Putamen (tissue), 1 donor: ENCODE results near the gene IFT20.
"Not testable (repeated sequence)": the region's sequence is repeated elsewhere in the genome, so short reads cannot be mapped to it uniquely, and the experiment has no call there.

Experiments
- DNase-seq: peaks from one replicate; pipeline ENCODE4 v3.0.0-alpha.2; 2016; ENCODE audit warnings: low spot score

IFT20 gene

GRCh38 chr17:28363776-28364650 is 28.7 kb upstream of the IFT20 start:
- DNase-seq = no peak

- DNase-seq = no peak
Measured at GRCh38 chr17:28363186-28363585, 27.9 kb upstream of the IFT20 start.

GRCh38 chr17:28357901-28358197 is 22.6 kb upstream of the IFT20 start:
- no peak for DNase-seq

GRCh38 chr17:28357061-28357900 is 22.0 kb upstream of the IFT20 start, which contains the start of gene POLDIP2:
Gene POLDIP2, minus strand, starts transcription at chr17:28357527. Its CDS starts 79 bp downstream, at chr17:28357448.
- DNase-seq = peak; percentile 94

GRCh38 chr17:28350271-28350670 is 15.0 kb upstream of the IFT20 start:
- DNase-seq = no peak

- no peak for DNase-seq
Measured at GRCh38 chr17:28348979-28349378, 13.7 kb upstream of the IFT20 start.

- DNase-seq = no peak
Measured at GRCh38 chr17:28347261-28347891, 12.1 kb upstream of the IFT20 start.

GRCh38 chr17:28346746-28347246 is 11.5 kb upstream of the IFT20 start:
- DNase-seq = no peak

- DNase-seq = no peak
Measured at GRCh38 chr17:28346199-28346580, 10.9 kb upstream of the IFT20 start.

GRCh38 chr17:28345419-28346198 is 10.3 kb upstream of the IFT20 start:
- no peak for DNase-seq

GRCh38 chr17:28344435-28344901 is 9.2 kb upstream of the IFT20 start:
- no peak for DNase-seq

- DNase-seq = no peak
Measured at GRCh38 chr17:28344011-28344410, 8.7 kb upstream of the IFT20 start.

GRCh38 chr17:28343491-28343932 is 8.2 kb upstream of the IFT20 start:
- no peak for DNase-seq

- no peak for DNase-seq
Measured at GRCh38 chr17:28342313-28342712, 7.0 kb upstream of the IFT20 start.

- no peak for DNase-seq
Measured at GRCh38 chr17:28341516-28341915, 6.2 kb upstream of the IFT20 start.

- no peak for DNase-seq
Measured at GRCh38 chr17:28340374-28340773, 5.1 kb upstream of the IFT20 start.

- DNase-seq = no peak
Measured at GRCh38 chr17:28339431-28339830, 4.2 kb upstream of the IFT20 start.

GRCh38 chr17:28338769-28339212 is 3.5 kb upstream of the IFT20 start:
- DNase-seq = not testable (repeated sequence)

GRCh38 chr17:28338056-28338768 is 2.9 kb upstream of the IFT20 start:
- no peak for DNase-seq

GRCh38 chr17:28335959-28336871 is 943 bp upstream of the IFT20 start:
- DNase-seq = peak; percentile 67
